IMR-90 (cell line): ENCODE results near the gene NAA38.

Source experiments
- MAZ ChIP-seq: IDR thresholded peaks from 2 replicates; pipeline ENCODE4 v1.6.1; 2012; ENCODE audit warnings: low read depth, mild to moderate bottlenecking, low read length, improper control_type of control experiment, moderate library complexity, borderline replicate concordance
- POLR2A ChIP-seq: IDR thresholded peaks from 2 replicates; pipeline ENCODE4 v1.6.1; 2012; ENCODE audit warnings: mild to moderate bottlenecking, low read depth, low read length
- TF ChIP-seq, protein P1 (sequence below): conservative IDR thresholded peaks from 2 replicates; pipeline ENCODE4 v1.5.1; 2012; ENCODE audit warnings: mild to moderate bottlenecking, low read depth, low read length, improper control_type of control experiment

DNA sequence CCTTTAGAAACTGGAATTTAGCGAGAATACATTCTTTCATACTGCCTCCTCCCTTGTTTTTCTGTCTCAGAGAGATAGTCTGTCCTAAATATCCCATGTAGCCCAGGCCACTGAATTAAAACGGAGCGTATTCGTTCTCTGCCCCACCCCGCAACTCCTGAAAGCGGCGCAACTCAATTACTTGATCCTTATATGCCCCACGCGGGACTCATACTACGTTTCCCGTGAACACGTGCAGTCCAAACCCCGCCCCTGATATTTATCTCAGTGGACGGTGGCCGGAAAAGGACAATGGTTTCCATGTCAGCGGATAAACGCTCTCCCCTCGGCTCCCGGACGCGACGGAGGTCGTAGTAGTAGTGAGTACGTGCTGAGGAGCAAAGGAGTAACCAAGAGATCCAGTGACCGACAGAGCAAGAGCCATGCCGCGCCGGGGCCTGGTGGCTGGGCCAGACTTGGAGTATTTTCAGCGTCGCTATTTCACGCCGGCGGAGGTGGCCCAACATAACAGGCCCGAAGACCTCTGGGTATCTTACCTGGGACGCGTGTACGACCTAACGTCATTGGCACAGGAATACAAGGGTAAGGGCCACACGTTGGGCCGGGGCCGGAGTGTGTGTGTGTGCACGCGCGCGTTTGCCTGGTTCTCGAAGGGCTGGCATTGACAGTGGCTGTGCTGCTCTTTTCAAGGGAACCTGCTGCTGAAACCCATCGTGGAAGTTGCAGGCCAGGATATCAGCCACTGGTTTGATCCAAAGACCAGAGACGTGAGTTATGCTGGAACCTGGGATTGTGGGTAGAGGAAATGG, 558 bp upstream of the NAA38 start, which contains the start of gene CYB5D1:
- TF ChIP-seq, protein P1, sequence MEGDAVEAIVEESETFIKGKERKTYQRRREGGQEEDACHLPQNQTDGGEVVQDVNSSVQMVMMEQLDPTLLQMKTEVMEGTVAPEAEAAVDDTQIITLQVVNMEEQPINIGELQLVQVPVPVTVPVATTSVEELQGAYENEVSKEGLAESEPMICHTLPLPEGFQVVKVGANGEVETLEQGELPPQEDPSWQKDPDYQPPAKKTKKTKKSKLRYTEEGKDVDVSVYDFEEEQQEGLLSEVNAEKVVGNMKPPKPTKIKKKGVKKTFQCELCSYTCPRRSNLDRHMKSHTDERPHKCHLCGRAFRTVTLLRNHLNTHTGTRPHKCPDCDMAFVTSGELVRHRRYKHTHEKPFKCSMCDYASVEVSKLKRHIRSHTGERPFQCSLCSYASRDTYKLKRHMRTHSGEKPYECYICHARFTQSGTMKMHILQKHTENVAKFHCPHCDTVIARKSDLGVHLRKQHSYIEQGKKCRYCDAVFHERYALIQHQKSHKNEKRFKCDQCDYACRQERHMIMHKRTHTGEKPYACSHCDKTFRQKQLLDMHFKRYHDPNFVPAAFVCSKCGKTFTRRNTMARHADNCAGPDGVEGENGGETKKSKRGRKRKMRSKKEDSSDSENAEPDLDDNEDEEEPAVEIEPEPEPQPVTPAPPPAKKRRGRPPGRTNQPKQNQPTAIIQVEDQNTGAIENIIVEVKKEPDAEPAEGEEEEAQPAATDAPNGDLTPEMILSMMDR: no peak
- no peak for TF ChIP-seq MAZ
- peak; percentile 80 for TF ChIP-seq POLR2A
